GM12864 (cell line): ENCODE results near the gene MIA2.
"Not testable (repeated sequence)": the region's sequence is repeated elsewhere in the genome, so short reads cannot be mapped to it uniquely, and the experiment has no call there.

ENCODE experiments used
- DNase-seq: peaks from one replicate; pipeline ENCODE4 v3.0.0-alpha.2; 2011; ENCODE audit warnings: low read depth
- H3K4me3 ChIP-seq: 2 replicates; pipeline ENCODE4 v1.5.1; 2011; ENCODE audit warnings: mild to moderate bottlenecking, low read depth, low read length, control low read depth
- TF ChIP-seq, protein P1 (sequence below): IDR thresholded peaks from 2 replicates; pipeline ENCODE4 v1.5.1; 2011; ENCODE audit warnings: low read depth, mild to moderate bottlenecking, moderate library complexity, low read length, control low read depth, inconsistent platforms; ENCODE audit errors: missing control alignments

Gene MIA2

DNA sequence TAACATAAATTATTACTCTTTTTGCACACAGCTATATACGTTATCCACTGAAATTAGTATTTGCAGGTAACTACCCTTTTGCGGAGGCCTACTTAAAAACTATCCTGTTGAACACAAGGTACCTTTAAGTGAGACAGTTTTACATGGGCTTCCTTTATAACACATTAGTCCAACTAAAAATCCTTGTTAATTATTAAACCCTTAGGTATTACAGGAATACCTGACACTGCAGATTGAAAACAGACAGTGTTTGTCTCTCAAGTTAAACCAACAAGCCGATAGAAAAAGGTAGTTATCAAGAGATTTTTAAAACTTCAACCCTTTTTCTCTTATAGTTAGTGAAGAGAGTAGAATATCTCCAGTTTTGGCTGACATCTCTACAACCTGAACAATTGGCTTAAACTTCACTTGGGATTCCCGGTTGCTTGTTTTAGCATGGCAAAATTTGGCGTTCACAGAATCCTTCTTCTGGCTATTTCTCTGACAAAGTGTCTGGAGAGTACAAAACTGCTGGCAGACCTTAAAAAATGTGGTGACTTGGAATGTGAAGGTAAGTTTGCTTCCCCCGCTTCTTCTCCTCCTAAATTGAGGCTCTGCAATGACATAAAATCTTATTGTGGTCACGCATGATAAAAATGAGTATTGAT is at the start of gene MIA2:
Gene MIA2, plus strand, starts transcription at position 236 of the 647 bp plus-strand sequence. Its CDS starts 200 bp downstream, at position 436.
- TF ChIP-seq, protein P1, sequence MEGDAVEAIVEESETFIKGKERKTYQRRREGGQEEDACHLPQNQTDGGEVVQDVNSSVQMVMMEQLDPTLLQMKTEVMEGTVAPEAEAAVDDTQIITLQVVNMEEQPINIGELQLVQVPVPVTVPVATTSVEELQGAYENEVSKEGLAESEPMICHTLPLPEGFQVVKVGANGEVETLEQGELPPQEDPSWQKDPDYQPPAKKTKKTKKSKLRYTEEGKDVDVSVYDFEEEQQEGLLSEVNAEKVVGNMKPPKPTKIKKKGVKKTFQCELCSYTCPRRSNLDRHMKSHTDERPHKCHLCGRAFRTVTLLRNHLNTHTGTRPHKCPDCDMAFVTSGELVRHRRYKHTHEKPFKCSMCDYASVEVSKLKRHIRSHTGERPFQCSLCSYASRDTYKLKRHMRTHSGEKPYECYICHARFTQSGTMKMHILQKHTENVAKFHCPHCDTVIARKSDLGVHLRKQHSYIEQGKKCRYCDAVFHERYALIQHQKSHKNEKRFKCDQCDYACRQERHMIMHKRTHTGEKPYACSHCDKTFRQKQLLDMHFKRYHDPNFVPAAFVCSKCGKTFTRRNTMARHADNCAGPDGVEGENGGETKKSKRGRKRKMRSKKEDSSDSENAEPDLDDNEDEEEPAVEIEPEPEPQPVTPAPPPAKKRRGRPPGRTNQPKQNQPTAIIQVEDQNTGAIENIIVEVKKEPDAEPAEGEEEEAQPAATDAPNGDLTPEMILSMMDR: no peak
- DNase-seq: no peak
- H3K4me3 ChIP-seq: no peak within 1 kb of the TSS

DNA sequence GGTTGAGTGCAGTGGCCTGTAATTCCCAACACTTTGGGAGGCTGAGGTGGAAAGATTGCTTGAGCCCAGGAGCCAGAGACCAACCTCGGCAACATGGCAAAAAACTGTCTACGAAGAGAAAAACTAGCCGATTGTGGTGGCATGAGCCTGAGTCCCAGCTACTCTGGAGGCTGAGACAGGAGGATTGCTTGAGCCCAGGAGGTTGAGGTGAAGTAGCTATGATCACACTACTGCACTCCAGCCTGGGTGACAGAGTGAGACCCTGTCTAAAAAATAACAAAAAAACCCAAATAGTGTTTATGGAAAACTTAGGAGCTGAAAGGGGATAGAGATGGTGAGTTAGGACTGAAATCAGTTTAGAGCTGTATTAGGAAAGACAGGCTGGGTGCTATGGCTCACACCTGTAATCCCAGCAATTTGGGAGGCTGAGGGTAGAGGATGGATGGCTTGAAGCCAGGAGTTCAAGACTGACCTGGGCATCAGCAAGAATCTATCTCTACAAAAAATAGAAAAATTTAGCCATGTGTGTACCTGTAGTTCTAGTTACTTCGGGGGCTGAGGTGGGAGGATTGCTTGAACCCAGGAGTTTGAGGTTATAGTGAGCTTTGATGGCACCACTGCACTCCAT is 49.0 kb upstream of the MIA2 start:
- TF ChIP-seq, protein P1: no peak
- no peak for DNase-seq
- no peak overlapping the region for H3K4me3 ChIP-seq

- no peak for DNase-seq
- H3K4me3 ChIP-seq: no peak overlapping the region
- TF ChIP-seq, protein P1: no peak
These were observed 48.3 kb upstream of the MIA2 start for GRCh38 chr14:39185256-39186049.

DNA sequence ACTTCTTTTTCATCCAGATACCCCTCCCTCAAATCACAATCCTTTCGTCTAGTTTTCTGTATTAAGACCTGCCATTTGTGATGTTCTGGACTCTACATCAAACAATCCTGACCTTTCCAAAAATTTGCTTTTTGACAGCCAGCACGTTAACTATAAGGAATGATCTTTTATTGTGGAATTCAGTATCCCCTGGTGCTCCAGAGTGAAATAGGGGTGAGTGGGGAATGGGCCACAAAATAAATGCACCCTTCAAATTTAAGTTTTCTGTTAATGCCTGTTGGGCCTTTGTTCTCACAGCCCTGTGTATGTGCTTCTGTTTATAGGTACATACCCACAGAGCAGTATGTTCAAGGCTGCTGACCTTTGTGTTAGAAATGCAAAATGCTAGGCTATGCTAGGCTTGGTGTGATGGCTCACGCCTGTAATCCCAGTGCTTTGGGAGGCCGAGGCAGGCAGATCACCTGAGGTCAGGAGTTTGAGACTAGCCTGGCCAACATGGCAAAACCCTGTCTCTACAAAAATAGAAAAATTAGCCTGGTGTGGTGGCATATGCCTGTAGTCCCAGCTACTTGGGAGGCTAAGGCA is 46.7 kb upstream of the MIA2 start:
- H3K4me3 ChIP-seq: no peak overlapping the region
- no peak for DNase-seq
- TF ChIP-seq, protein P1: no peak

GRCh38 chr14:39203659-39204606 is 29.8 kb upstream of the MIA2 start:
- DNase-seq: no peak
- no peak overlapping the region for H3K4me3 ChIP-seq
- TF ChIP-seq, protein P1: no peak

DNA sequence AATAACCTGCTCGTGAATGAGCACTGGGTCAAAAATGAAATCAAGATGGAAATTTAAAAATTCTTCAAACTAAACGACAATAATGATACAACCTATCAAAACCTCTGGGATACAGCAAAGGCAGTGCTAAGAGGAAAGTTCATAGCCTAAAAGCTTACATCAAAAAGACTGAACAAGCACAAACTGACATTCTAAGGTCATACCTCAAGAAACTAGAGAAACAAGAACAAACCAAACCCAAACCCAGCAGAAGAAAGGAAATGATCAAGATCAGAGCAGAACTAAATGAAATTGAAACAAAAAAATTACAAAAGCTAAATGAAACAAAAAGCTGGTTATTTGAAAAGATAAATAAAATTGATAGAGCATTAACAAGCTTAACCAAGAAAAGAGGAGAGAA is 26.3 kb upstream of the MIA2 start:
- H3K4me3 ChIP-seq, DNase-seq: not testable (repeated sequence)
